HEK293 (cell line): ENCODE measurements around the gene UGT2B11.
"Not testable (repeated sequence)": the region's sequence is repeated elsewhere in the genome, so short reads cannot be mapped to it uniquely, and the experiment has no call there.

ENCODE experiments used
- CTCF ChIP-seq: fragments of 450-650 bp; formaldehyde crosslinking; IDR thresholded peaks from 2 replicates; pipeline ENCODE4 v1.5.1; 2016; ENCODE audit warnings: missing biosample characterization, missing genetic modification characterization
- ZNF114 ChIP-seq: fragments of 450-650 bp; formaldehyde crosslinking; IDR thresholded peaks from 2 replicates; pipeline ENCODE4 v1.5.0; 2017; ENCODE audit warnings: missing biosample characterization, missing genetic modification characterization
- ZNF121 ChIP-seq: fragments of 450-650 bp; formaldehyde crosslinking; IDR thresholded peaks from 2 replicates; pipeline ENCODE4 v1.5.1; 2016; ENCODE audit warnings: missing biosample characterization, missing genetic modification characterization
- ZNF175 ChIP-seq: fragments of 450-650 bp; formaldehyde crosslinking; IDR thresholded peaks from 2 replicates; pipeline ENCODE4 v1.5.1; 2016; ENCODE audit warnings: missing biosample characterization, missing genetic modification characterization
- ZNF24 ChIP-seq: fragments of 450-650 bp; formaldehyde crosslinking; IDR thresholded peaks from 2 replicates; pipeline ENCODE4 v1.5.1; 2016; ENCODE audit warnings: missing biosample characterization, missing genetic modification characterization
- ZNF423 ChIP-seq: fragments of 450-650 bp; formaldehyde crosslinking; IDR thresholded peaks from 2 replicates; pipeline ENCODE4 v1.5.1; 2016; ENCODE audit warnings: missing biosample characterization, missing genetic modification characterization
- ZNF580 ChIP-seq: fragments of 450-650 bp; formaldehyde crosslinking; IDR thresholded peaks from 2 replicates; pipeline ENCODE4 v1.5.1; 2016; ENCODE audit warnings: missing biosample characterization, missing genetic modification characterization
- ZNF768 ChIP-seq: fragments of 450-650 bp; formaldehyde crosslinking; IDR thresholded peaks from 2 replicates; pipeline ENCODE4 v1.5.1; 2018; ENCODE audit warnings: missing biosample characterization, mild to moderate bottlenecking, missing genetic modification characterization

DNA sequence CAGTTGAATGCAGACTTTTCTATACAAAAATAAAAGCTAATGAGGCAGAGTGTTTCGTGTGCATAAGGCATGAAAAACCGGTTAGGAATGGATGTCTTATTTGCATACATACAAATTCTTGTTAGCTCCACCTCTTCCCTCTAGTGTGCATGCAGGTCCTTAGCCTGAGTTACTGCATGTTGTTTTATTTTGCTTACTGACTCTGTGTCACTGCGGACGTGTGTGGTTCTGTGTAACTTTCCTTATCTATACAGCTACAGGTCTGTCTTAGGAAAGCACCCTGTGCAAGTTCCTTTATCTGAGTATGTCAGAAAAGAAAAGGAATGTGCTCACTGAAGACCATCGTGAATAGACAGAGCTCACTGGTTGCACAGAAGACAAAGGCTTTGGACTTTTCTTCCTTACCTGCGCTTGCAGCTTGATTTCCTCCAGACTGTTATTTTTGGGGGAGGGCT, 35.8 kb downstream of the UGT2B11 start:
- not testable (repeated sequence) for TF ChIP-seq ZNF121 (tag by site-specific recombination); CTCF (tag by site-specific recombination); ZNF580 (tag by site-specific recombination); ZNF423; ZNF175; ZNF24 (tag by site-specific recombination); ZNF768 (tag by site-specific recombination); ZNF114 (tag by site-specific recombination)
